Uterus (tissue), 4 donors: ENCODE measurements around the gene HCFC1R1. TPM values are rescaled to one million over a fixed set of nuclear protein-coding genes. Genes with fewer than 3 reads are reported as not detected.

Experiments used
- DNase-seq, 2 donors: peaks; one replicate each; pipeline ENCODE4 v3.0.0-alpha.2; 2019 to 2020
- H3K27ac ChIP-seq, 2 donors: fragments of 200-600 bp; sonication (generic); 1 replicate in 1 of 2; 2 replicates in 1 of 2; pipeline ENCODE4 v1.5.1; 2016 to 2018
- H3K27me3 ChIP-seq, 2 donors: fragments of 200-600 bp; sonication (generic); one replicate each; pipeline ENCODE4 v1.5.1; 2018 to 2019; ENCODE audit warnings: control low read depth in 1 of 2
- H3K36me3 ChIP-seq, 2 donors: fragments of 200-600 bp; sonication (generic); one replicate each; pipeline ENCODE4 v1.5.1; 2019; ENCODE audit warnings: control low read depth in 1 of 2
- H3K4me1 ChIP-seq, 2 donors: fragments of 200-600 bp; sonication (generic); one replicate each; pipeline ENCODE4 v1.5.1; 2018 to 2019; ENCODE audit warnings: control low read depth in 1 of 2
- H3K4me3 ChIP-seq, 2 donors: fragments of 200-600 bp; sonication (generic); 1 replicate in 1 of 2; 2 replicates in 1 of 2; pipeline ENCODE4 v1.5.1; 2018 to 2019; ENCODE audit warnings: mild to moderate bottlenecking in 1 of 2
- H3K9me3 ChIP-seq, 2 donors: fragments of 200-600 bp; sonication (generic); one replicate each; pipeline ENCODE4 v1.5.1; 2019; ENCODE audit warnings: control low read depth in 1 of 2
- POLR2A ChIP-seq, 2 donors: fragments of 450-650 bp; IDR thresholded peaks; one replicate each; pipeline ENCODE4 v1.6.1; 2016; ENCODE audit warnings: antibody characterized with exemption in 2 of 2, mild to moderate bottlenecking in 1 of 2, moderate library complexity in 1 of 2
- intact Hi-C: fragments of 100-400 bp; cut with DNase I; formaldehyde crosslinking; loops from one replicate; pipeline ENCODE4 v1.15.1; 2023; ENCODE audit warnings: low total_unique reads
- total RNA-seq, 4 donors: library from RNA; depleted of rRNA in 3 of 4; stranded (reverse); fragments of >200 nt in 3 of 4; gene quantifications; one replicate each; pipeline versions ENCODE4 v1.1.0 to v1.2.4, GENCODE V29; 2014 to 2023
- TF ChIP-seq, protein P1 (sequence below), 4 experiments: fragments of 200-600 bp in 2 of 4; fragments of 450-650 bp in 2 of 4; sonication (generic) in 2 of 4; IDR thresholded peaks; one replicate each; pipeline ENCODE4 v1.5.1; 2016 to 2019; ENCODE audit warnings: antibody characterized with exemption in 4 of 4, mild to moderate bottlenecking in 2 of 4, moderate library complexity in 1 of 4
- donor health status: DM: yes; HTN: yes; CAD: no.

The HCFC1R1 gene
- total RNA-seq, 4 donors from 2014 or later = 3.6 to 67.5 (median 25.4) TPM

- TF ChIP-seq POLR2A (IDR thresholded peaks at IDR 0.05) = no peak
- TF ChIP-seq, protein P1, sequence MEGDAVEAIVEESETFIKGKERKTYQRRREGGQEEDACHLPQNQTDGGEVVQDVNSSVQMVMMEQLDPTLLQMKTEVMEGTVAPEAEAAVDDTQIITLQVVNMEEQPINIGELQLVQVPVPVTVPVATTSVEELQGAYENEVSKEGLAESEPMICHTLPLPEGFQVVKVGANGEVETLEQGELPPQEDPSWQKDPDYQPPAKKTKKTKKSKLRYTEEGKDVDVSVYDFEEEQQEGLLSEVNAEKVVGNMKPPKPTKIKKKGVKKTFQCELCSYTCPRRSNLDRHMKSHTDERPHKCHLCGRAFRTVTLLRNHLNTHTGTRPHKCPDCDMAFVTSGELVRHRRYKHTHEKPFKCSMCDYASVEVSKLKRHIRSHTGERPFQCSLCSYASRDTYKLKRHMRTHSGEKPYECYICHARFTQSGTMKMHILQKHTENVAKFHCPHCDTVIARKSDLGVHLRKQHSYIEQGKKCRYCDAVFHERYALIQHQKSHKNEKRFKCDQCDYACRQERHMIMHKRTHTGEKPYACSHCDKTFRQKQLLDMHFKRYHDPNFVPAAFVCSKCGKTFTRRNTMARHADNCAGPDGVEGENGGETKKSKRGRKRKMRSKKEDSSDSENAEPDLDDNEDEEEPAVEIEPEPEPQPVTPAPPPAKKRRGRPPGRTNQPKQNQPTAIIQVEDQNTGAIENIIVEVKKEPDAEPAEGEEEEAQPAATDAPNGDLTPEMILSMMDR (IDR thresholded peaks at IDR 0.05) = no peak
- no peak for DNase-seq
- Histone ChIP-seq H3K36me3 (no peaks in the 10 kb centered on the region), H3K9me3 (no peaks in the 10 kb centered on the region), H3K27me3 (peaks cover 29 to 37% of the 10 kb centered on the region in 2 donors), H3K4me3 (no peak overlapping the region), H3K27ac (no peak overlapping the region), H3K4me1 (peaks cover 0 to 16% of the 10 kb centered on the region in 2 donors)
- intact Hi-C loops = no loop called here
Measured at GRCh38 chr16:3044708-3045107, 21.0 kb upstream of the HCFC1R1 start.

DNA sequence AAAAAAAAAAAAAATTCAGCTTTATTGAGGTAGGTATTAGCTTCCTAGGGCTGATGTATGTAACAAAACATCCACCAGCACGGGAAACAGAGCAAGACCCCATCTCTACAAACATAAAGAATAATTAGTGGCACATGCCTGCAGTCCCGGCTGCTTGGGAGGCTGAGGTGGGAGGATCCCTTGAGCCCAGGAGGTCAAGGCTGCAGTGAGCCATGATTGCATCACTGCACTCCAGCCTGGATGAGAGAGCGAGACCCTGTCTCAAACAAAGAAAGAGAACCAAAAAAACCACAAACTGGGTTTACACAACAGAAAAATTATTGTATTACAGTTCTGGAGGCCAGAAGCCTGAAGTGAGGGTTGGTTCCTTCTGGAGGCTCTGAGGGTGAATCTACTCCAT lies 18.6 kb upstream of the HCFC1R1 start:
- no peak overlapping the region for H3K27ac ChIP-seq
- no peaks in the 10 kb centered on the region for H3K9me3 ChIP-seq
- peaks cover 0 to 16% of the 10 kb centered on the region in 2 donors for H3K4me1 ChIP-seq
- H3K36me3 ChIP-seq = no peaks in the 10 kb centered on the region
- no peak for DNase-seq
- TF ChIP-seq POLR2A (IDR thresholded peaks at IDR 0.05) = no peak
- TF ChIP-seq, protein P1 (IDR thresholded peaks at IDR 0.05) = no peak
- no peak overlapping the region for H3K4me3 ChIP-seq
- intact Hi-C loops = no loop called here
- peaks cover 29 to 46% of the 10 kb centered on the region in 2 donors for H3K27me3 ChIP-seq

GRCh38 chr16:3038896-3039295 lies 15.2 kb upstream of the HCFC1R1 start:
- Histone ChIP-seq H3K27me3 (peaks cover 18 to 42% of the 10 kb centered on the region in 2 donors), H3K9me3 (no peaks in the 10 kb centered on the region), H3K4me3 (no peak overlapping the region), H3K27ac (no peak overlapping the region), H3K36me3 (no peaks in the 10 kb centered on the region), H3K4me1 (no peaks in the 10 kb centered on the region)
- no peak for DNase-seq
- TF ChIP-seq, protein P1 (IDR thresholded peaks at IDR 0.05) = no peak
- TF ChIP-seq POLR2A (IDR thresholded peaks at IDR 0.05) = no peak
- intact Hi-C loops = no loop called here

DNA sequence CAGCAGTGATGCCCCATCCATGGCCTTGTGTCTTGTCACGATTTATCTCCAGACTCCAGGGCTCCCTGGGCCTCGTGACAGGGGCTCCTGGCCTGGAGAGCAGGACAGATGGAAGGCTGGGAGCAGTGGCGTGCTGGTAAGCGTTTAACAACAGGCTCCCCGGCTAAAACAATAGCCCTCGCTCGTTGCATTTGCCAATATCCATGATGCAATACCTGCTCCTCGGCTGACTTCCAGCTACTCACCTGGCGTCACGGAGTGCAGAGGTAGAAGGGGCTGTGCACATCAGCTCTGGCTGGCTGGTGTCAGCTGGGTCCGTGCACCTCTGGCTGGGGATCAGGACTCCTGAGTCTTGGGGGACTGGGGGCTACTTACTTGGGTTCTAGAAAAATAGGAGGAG lies 14.5 kb upstream of the HCFC1R1 start:
- H3K4me3 ChIP-seq = no peak overlapping the region
- H3K9me3 ChIP-seq = no peaks in the 10 kb centered on the region
- intact Hi-C loops = no loop called here
- DNase-seq = no peak
- no peak overlapping the region for H3K27ac ChIP-seq
- TF ChIP-seq, protein P1 (IDR thresholded peaks at IDR 0.05) = no peak
- no peak for TF ChIP-seq POLR2A (IDR thresholded peaks at IDR 0.05)
- no peaks in the 10 kb centered on the region for H3K4me1 ChIP-seq
- peaks cover 18 to 36% of the 10 kb centered on the region in 2 donors for H3K27me3 ChIP-seq
- H3K36me3 ChIP-seq = no peaks in the 10 kb centered on the region

DNA sequence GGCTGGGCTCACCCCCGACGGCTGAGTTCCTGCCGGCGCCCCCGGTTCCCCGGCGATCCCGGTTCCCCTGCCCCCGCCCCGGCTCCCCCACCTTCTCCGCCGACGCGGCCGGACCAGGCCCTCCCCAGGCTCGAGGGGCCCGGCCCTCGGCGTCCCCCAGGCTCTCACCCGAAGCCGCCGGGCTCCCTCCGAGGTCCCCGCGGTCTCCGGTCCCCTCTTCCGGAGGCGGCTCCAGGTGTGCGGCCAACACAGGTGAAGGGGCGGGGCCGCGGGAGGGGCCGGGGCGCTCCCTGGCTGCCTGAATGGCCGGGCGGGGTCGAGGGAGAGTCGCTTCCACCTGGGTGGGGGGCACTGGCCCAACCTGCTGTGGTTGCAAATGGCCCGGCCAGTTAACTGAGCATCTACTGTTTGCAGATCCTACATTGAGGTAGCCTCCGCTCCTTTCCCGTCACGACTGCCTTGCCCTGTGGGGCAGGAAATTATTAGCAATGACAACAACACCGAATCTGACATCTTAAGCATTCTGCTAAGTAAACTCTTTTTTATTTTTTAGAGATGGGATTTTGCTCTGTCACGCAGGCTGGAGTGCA lies 13.1 kb upstream of the HCFC1R1 start, which contains the start of gene BICDL2:
TSS of gene BICDL2 (minus strand) at position 219 of the 590 bp plus-strand sequence. CDS start 1,448 bp downstream, outside the sequence.
- no peaks in the 10 kb centered on the region for H3K36me3 ChIP-seq
- TF ChIP-seq, protein P1 (IDR thresholded peaks at IDR 0.05) = no peak
- TF ChIP-seq POLR2A (IDR thresholded peaks at IDR 0.05) = no peak
- H3K4me1 ChIP-seq = no peaks in the 10 kb centered on the region
- DNase-seq = no peak
- H3K27ac ChIP-seq = no peak within 1 kb of the TSS
- no peak within 1 kb of the TSS for H3K4me3 ChIP-seq
- H3K27me3 ChIP-seq = peaks cover 18 to 32% of the 10 kb centered on the region in 2 donors
- no peaks in the 10 kb centered on the region for H3K9me3 ChIP-seq
- intact Hi-C loops = no loop called here
